HepG2 (cell line): ENCODE results near the gene RAET1E. TPM values are rescaled to one million over a fixed set of nuclear protein-coding genes. Genes with fewer than 3 reads are reported as not detected.

Experiments
- CCAR2 ChIP-seq: fragments of 200-400 bp; formaldehyde crosslinking; optimal IDR thresholded peaks from 2 replicates; pipeline ENCODE3; 2018; ENCODE audit warnings: low read depth, mild to moderate bottlenecking, low read length, moderate library complexity
- CEBPZ ChIP-seq: IDR thresholded peaks from 2 replicates; pipeline ENCODE4 v1.6.1; 2012; ENCODE audit warnings: low read length, improper control_type of control experiment
- HDAC2 ChIP-seq: sonication (generic); formaldehyde crosslinking; IDR thresholded peaks from 2 replicates; pipeline ENCODE4 v1.4.0; 2020; ENCODE audit warnings: missing genetic modification reagents
- HNRNPK ChIP-seq: fragments of 200-400 bp; formaldehyde crosslinking; IDR thresholded peaks from 2 replicates; pipeline ENCODE4 v1.6.1; 2018; ENCODE audit warnings: low read length, low read depth, moderate library complexity, mild to moderate bottlenecking; ENCODE audit not compliant: poor library complexity, severe bottlenecking
- IRF9 ChIP-seq: sonication (generic); formaldehyde crosslinking; IDR thresholded peaks from 2 replicates; pipeline ENCODE4 v1.8.0; 2022; ENCODE audit warnings: missing genetic modification reagents, mild to moderate bottlenecking, borderline replicate concordance
- KLF6 ChIP-seq: IDR thresholded peaks from 2 replicates; pipeline ENCODE4 v1.8.0; 2016; ENCODE audit warnings: missing biosample characterization, missing genetic modification reagents
- MAFG ChIP-seq: sonication (generic); formaldehyde crosslinking; IDR thresholded peaks from 2 replicates; pipeline ENCODE4 v1.5.1; 2020; ENCODE audit warnings: mild to moderate bottlenecking, missing genetic modification reagents
- MEF2D ChIP-seq: sonication (generic); formaldehyde crosslinking; IDR thresholded peaks from 2 replicates; pipeline ENCODE4 v1.5.1; 2020; ENCODE audit warnings: mild to moderate bottlenecking, missing genetic modification reagents
- MTA1 ChIP-seq: sonication (generic); formaldehyde crosslinking; IDR thresholded peaks from 2 replicates; pipeline ENCODE4 v1.4.0; 2020; ENCODE audit warnings: missing genetic modification reagents, mild to moderate bottlenecking, borderline replicate concordance
- PHF20 ChIP-seq: sonication (generic); formaldehyde crosslinking; IDR thresholded peaks from 2 replicates; pipeline ENCODE4 v1.5.0; 2020; ENCODE audit warnings: mild to moderate bottlenecking, missing genetic modification reagents
- SIN3A ChIP-seq: IDR thresholded peaks from 2 replicates; pipeline ENCODE4 v1.6.1; 2011; ENCODE audit warnings: low read depth, mild to moderate bottlenecking, control low read depth, low read length, borderline replicate concordance
- SRSF4 ChIP-seq: fragments of 200-400 bp; formaldehyde crosslinking; IDR thresholded peaks from one replicate; pipeline ENCODE4 v1.6.1; 2018; ENCODE audit warnings: mild to moderate bottlenecking, low read depth, low read length, moderate library complexity; ENCODE audit not compliant: poor library complexity, severe bottlenecking
- STAT5B ChIP-seq: sonication (generic); formaldehyde crosslinking; IDR thresholded peaks from 2 replicates; pipeline ENCODE4 v1.4.0; 2020; ENCODE audit warnings: missing genetic modification reagents
- TARDBP ChIP-seq: sonication (generic); formaldehyde crosslinking; IDR thresholded peaks from 2 replicates; pipeline ENCODE4 v1.8.0; 2022; ENCODE audit warnings: mild to moderate bottlenecking, missing genetic modification reagents
- ZNF20 ChIP-seq: sonication (generic); formaldehyde crosslinking; IDR thresholded peaks from 2 replicates; pipeline ENCODE4 v1.4.0; 2020; ENCODE audit warnings: mild to moderate bottlenecking, moderate library complexity, missing genetic modification reagents
- ZNF232 ChIP-seq: sonication (generic); formaldehyde crosslinking; IDR thresholded peaks from 2 replicates; pipeline ENCODE4 v1.4.0; 2020; ENCODE audit warnings: missing genetic modification reagents, borderline replicate concordance
- ZNF720 ChIP-seq: sonication (generic); formaldehyde crosslinking; IDR thresholded peaks from 2 replicates; pipeline ENCODE4 v1.4.0; 2020; ENCODE audit warnings: missing genetic modification reagents
- ZNF792 ChIP-seq: IDR thresholded peaks from 2 replicates; pipeline ENCODE4 v1.6.1; 2016
- ZNF850 ChIP-seq: sonication (generic); formaldehyde crosslinking; conservative IDR thresholded peaks from 2 replicates; pipeline ENCODE4 v1.9.0; 2021; ENCODE audit warnings: mild to moderate bottlenecking, missing genetic modification reagents
- ZZZ3 ChIP-seq: sonication (generic); formaldehyde crosslinking; IDR thresholded peaks from 2 replicates; pipeline ENCODE4 v1.4.0; 2020; ENCODE audit warnings: missing genetic modification reagents, mild to moderate bottlenecking, borderline replicate concordance
- polyA plus RNA-seq, 8 experiments: library from polyadenylated mRNA; depleted of rRNA in 3 of 8; stranded (reverse) in 7 of 8; unstranded in 1 of 8; fragments of >200 nt; fragmentation: Illumina TruSeq in 4 of 8; extraction: Trizol in 4 of 8; gene quantifications; 2 replicates each; pipeline versions ENCODE4 v1.2.1 to v1.2.3, GENCODE V29; 2011 to 2016; ENCODE audit warnings: low read depth in 4 of 8, missing spikeins in 1 of 8, mixed read lengths in 1 of 8; ENCODE audit not compliant: insufficient read depth in 1 of 8
- total RNA-seq, 5 experiments: library from RNA; depleted of rRNA; stranded (reverse); fragments of >200 nt; fragmentation: Illumina TruSeq; extraction: Trizol; gene quantifications; 2 replicates each; pipeline ENCODE4 v1.2.3, GENCODE V29; 2016; ENCODE audit warnings: low read depth in 1 of 5
- TF ChIP-seq, protein P1 (sequence below), 2 experiments: fragments of 450-650 bp in 1 of 2; sonication (generic) in 1 of 2; formaldehyde crosslinking; IDR thresholded peaks; 2 replicates each; pipeline versions ENCODE4 v1.5.0 to v1.8.0; 2020 to 2022; ENCODE audit warnings: mild to moderate bottlenecking in 1 of 2, missing genetic modification reagents in 1 of 2
- TF ChIP-seq, protein P2 (sequence below): sonication (generic); formaldehyde crosslinking; IDR thresholded peaks from 2 replicates; pipeline ENCODE4 v1.4.0; 2020; ENCODE audit warnings: missing genetic modification reagents, mild to moderate bottlenecking, borderline replicate concordance

Gene RAET1E
- total and polyA plus RNA-seq, 2 of the 13 experiments (the other 11 are each of a cell fraction or from before 2014, with no cell fraction given): not detected

DNA sequence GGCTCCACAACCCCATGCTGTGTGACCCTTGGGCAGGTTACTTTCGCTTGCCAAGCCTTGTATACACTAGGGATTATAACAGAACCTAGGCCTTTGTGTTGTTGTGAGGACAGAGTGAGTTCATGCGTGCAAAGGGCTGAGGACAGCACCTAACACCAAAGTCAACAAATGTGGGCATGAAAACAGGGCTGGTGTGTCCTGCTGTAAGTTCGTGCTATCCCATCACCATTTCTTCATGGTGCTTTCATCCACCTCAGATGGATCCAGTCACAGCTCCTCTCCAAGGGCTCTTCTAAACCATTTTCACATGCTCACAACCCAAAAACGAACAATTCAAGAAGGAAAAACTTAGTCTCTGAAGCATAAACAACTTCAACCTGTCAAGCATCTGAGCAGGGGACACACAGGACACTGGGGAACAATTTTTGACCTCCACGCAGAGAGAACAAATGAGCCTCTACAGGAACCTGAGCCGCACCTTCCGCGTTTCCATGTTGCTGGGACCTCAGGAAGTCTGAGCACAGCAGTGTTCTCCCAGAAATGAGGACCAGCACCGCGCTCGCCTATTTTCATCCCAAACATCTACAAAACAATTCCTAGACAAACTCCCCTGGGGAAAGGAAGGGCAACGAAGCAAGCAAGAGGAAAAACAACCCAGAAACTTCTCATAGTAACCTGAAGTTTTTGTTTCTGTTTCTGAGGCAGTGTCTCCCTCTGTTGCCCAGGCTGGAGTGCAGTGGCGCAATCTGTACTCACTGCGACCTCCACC is 36.9 kb downstream of the RAET1E start (continued):
- TF ChIP-seq SIN3A (peak; percentile 46; the same call in 1 of the 2 replicates), CCAR2 (no peak), ZZZ3 (no peak), ZNF20 (CRISPR knock-in tag) (no peak), ZNF850 (CRISPR knock-in tag) (no peak), CEBPZ (no peak), ZNF720 (no peak), HDAC2 (CRISPR knock-in tag) (peak; percentile 96), ZNF792 (CRISPR knock-in tag) (peak; percentile 95), HNRNPK (no peak), IRF9 (no peak), SRSF4 (no peak), PHF20 (0 out of 2 replicates have a peak, but pooled peaks have one; percentile 7), MEF2D (CRISPR knock-in tag) (peak; percentile 99), MAFG (CRISPR knock-in tag) (no peak), TARDBP (peak; percentile 93; the same call in 1 of the 2 replicates), MTA1 (no peak), ZNF232 (CRISPR knock-in tag) (no peak; the same call in 1 of the 2 replicates), STAT5B (no peak), KLF6 (no peak; the same call in 1 of the 2 replicates)
- TF ChIP-seq, protein P1, sequence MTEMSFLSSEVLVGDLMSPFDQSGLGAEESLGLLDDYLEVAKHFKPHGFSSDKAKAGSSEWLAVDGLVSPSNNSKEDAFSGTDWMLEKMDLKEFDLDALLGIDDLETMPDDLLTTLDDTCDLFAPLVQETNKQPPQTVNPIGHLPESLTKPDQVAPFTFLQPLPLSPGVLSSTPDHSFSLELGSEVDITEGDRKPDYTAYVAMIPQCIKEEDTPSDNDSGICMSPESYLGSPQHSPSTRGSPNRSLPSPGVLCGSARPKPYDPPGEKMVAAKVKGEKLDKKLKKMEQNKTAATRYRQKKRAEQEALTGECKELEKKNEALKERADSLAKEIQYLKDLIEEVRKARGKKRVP (CRISPR knock-in tag; IDR thresholded peaks at IDR 0.05): peak in 1 of 2 experiments; percentile 58; a peak in 1 of 4 replicates
- TF ChIP-seq, protein P2, sequence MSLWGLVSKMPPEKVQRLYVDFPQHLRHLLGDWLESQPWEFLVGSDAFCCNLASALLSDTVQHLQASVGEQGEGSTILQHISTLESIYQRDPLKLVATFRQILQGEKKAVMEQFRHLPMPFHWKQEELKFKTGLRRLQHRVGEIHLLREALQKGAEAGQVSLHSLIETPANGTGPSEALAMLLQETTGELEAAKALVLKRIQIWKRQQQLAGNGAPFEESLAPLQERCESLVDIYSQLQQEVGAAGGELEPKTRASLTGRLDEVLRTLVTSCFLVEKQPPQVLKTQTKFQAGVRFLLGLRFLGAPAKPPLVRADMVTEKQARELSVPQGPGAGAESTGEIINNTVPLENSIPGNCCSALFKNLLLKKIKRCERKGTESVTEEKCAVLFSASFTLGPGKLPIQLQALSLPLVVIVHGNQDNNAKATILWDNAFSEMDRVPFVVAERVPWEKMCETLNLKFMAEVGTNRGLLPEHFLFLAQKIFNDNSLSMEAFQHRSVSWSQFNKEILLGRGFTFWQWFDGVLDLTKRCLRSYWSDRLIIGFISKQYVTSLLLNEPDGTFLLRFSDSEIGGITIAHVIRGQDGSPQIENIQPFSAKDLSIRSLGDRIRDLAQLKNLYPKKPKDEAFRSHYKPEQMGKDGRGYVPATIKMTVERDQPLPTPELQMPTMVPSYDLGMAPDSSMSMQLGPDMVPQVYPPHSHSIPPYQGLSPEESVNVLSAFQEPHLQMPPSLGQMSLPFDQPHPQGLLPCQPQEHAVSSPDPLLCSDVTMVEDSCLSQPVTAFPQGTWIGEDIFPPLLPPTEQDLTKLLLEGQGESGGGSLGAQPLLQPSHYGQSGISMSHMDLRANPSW (CRISPR knock-in tag): peak; percentile 79; the same call in 1 of the 2 replicates
